H1 (cell line): ENCODE measurements around the gene CADM1. TPM values are rescaled to one million over a fixed set of nuclear protein-coding genes. Genes with fewer than 3 reads are reported as not detected.

ENCODE experiments used
- HDAC2 ChIP-seq, 2 experiments: fragments of 300-600 bp in 1 of 2; sonication (generic) in 1 of 2; IDR thresholded peaks; 2 replicates each; pipeline ENCODE4 v1.6.1; 2011 to 2012; ENCODE audit warnings: low read depth in 2 of 2, low read length in 2 of 2, mild to moderate bottlenecking in 2 of 2, moderate library complexity in 2 of 2, borderline replicate concordance in 1 of 2, inconsistent platforms in 1 of 2
- PHF8 ChIP-seq: fragments of 200-600 bp; sonication (generic); conservative IDR thresholded peaks from 2 replicates; pipeline ENCODE4 v1.7.1; 2012; ENCODE audit warnings: low read depth, mild to moderate bottlenecking, inconsistent platforms, low read length, moderate library complexity
- RXRA ChIP-seq: IDR thresholded peaks from 2 replicates; pipeline ENCODE4 v1.6.1; 2011; ENCODE audit warnings: low read depth, mild to moderate bottlenecking, low read length, moderate library complexity; ENCODE audit not compliant: insufficient read depth
- TAF1 ChIP-seq: IDR thresholded peaks from 2 replicates; pipeline ENCODE4 v1.6.1; 2011; ENCODE audit warnings: mild to moderate bottlenecking, low read depth, low read length
- TAF7 ChIP-seq: optimal IDR thresholded peaks from 2 replicates; pipeline ENCODE3; 2011; ENCODE audit warnings: low read depth, mild to moderate bottlenecking, inconsistent platforms, low read length, moderate library complexity, borderline replicate concordance
- polyA plus RNA-seq, 7 experiments: library from polyadenylated mRNA; depleted of rRNA in 3 of 7; stranded (reverse) in 5 of 7; unstranded in 2 of 7; fragments of >200 nt in 5 of 7; fragments of 200-250 nt in 2 of 7; gene quantifications; 1 replicate in 5 of 7; 2 replicates in 1 of 7; 4 replicates in 1 of 7; pipeline versions ENCODE4 v1.2.1 to v1.2.3, GENCODE V29; 2011 to 2013; ENCODE audit warnings: missing spikeins in 2 of 7, mixed read lengths in 2 of 7
- total RNA-seq: library from RNA; stranded (reverse); fragmentation: NEBNext Ultra II Directional; extraction: Animal tissue kit (Norgen Biotek cat#: 25700); gene quantifications from 2 replicates; pipeline ENCODE4 v1.2.1, GENCODE V29; 2021

CADM1 gene
- total and polyA plus RNA-seq, 2 of the 8 experiments (the other 6 are each of a cell fraction or from before 2014, with no cell fraction given): 8.3 to 25.3 TPM

DNA sequence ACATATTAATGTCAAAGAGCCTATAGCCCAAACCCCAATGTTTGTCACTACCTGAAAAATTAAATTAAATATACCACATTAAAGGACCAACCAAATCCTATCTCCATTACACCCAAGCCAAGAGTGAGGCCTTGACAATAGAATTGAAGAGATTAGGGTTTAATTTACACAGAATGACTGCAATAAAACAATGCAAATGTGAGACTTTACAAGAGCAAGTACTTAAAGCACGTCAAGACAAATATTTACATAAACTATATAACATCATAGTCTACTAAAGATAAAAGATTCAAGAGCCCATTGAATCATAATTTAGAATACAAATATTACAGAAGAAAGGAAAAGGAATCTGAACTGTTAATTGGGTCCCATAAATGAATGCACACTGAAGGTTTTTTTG is 85.6 kb downstream of the CADM1 start (continued):
- TF ChIP-seq RXRA (no peak), TAF7 (no peak), PHF8 (no peak), HDAC2 (IDR thresholded peaks at IDR 0.05; ENCODE audit: borderline replicate concordance in 1 of 2, low read depth in 2 of 2, low read length in 2 of 2) (no peak), TAF1 (no peak)
